HEK293 (cell line): ENCODE data around the gene SKAP1.

Source experiments
- GLI4 ChIP-seq: fragments of 450-650 bp; formaldehyde crosslinking; IDR thresholded peaks from 2 replicates; pipeline ENCODE4 v1.5.1; 2016; ENCODE audit warnings: missing biosample characterization, missing genetic modification characterization
- HOXA7 ChIP-seq: sonication (generic); formaldehyde crosslinking; IDR thresholded peaks from 2 replicates; pipeline ENCODE4 v1.8.1; 2022; ENCODE audit warnings: missing genetic modification reagents, borderline replicate concordance
- ZBTB10 ChIP-seq: fragments of 450-650 bp; formaldehyde crosslinking; IDR thresholded peaks from 2 replicates; pipeline ENCODE4 v1.5.1; 2016; ENCODE audit warnings: missing biosample characterization, missing genetic modification characterization
- ZBTB8A ChIP-seq: fragments of 450-650 bp; formaldehyde crosslinking; IDR thresholded peaks from 2 replicates; pipeline ENCODE4 v1.5.1; 2016; ENCODE audit warnings: missing biosample characterization, missing genetic modification characterization
- ZNF175 ChIP-seq: fragments of 450-650 bp; formaldehyde crosslinking; IDR thresholded peaks from 2 replicates; pipeline ENCODE4 v1.5.1; 2016; ENCODE audit warnings: missing biosample characterization, missing genetic modification characterization
- ZNF214 ChIP-seq: fragments of 450-650 bp; formaldehyde crosslinking; IDR thresholded peaks from 2 replicates; pipeline ENCODE4 v1.5.1; 2017; ENCODE audit warnings: missing biosample characterization, mild to moderate bottlenecking, missing genetic modification characterization, borderline replicate concordance
- ZNF221 ChIP-seq: fragments of 450-650 bp; formaldehyde crosslinking; IDR thresholded peaks from 2 replicates; pipeline ENCODE4 v1.5.1; 2017; ENCODE audit warnings: missing biosample characterization, missing genetic modification characterization, borderline replicate concordance
- ZNF335 ChIP-seq: fragments of 450-650 bp; formaldehyde crosslinking; conservative IDR thresholded peaks from 2 replicates; pipeline ENCODE4 v1.5.1; 2016; ENCODE audit warnings: missing biosample characterization, missing genetic modification characterization
- ZNF398 ChIP-seq: fragments of 450-650 bp; formaldehyde crosslinking; IDR thresholded peaks from 2 replicates; pipeline ENCODE4 v1.5.1; 2017; ENCODE audit warnings: missing biosample characterization, missing genetic modification characterization
- TF ChIP-seq, protein P1 (sequence below): fragments of 450-650 bp; formaldehyde crosslinking; IDR thresholded peaks from 2 replicates; pipeline ENCODE4 v1.5.1; 2016; ENCODE audit warnings: missing biosample characterization, missing genetic modification characterization

GRCh38 chr17:48294806-48295361 is 135.1 kb downstream of the SKAP1 start:
- TF ChIP-seq ZNF335 (tag by site-specific recombination) (0 out of 2 replicates have a peak, but pooled peaks have one; percentile 43), ZNF214 (tag by site-specific recombination) (no peak), ZNF175 (no peak), ZBTB10 (tag by site-specific recombination) (no peak), ZNF398 (tag by site-specific recombination) (no peak), HOXA7 (no peak), ZNF221 (tag by site-specific recombination) (no peak), ZBTB8A (tag by site-specific recombination) (no peak), GLI4 (tag by site-specific recombination) (no peak)
- TF ChIP-seq, protein P1, sequence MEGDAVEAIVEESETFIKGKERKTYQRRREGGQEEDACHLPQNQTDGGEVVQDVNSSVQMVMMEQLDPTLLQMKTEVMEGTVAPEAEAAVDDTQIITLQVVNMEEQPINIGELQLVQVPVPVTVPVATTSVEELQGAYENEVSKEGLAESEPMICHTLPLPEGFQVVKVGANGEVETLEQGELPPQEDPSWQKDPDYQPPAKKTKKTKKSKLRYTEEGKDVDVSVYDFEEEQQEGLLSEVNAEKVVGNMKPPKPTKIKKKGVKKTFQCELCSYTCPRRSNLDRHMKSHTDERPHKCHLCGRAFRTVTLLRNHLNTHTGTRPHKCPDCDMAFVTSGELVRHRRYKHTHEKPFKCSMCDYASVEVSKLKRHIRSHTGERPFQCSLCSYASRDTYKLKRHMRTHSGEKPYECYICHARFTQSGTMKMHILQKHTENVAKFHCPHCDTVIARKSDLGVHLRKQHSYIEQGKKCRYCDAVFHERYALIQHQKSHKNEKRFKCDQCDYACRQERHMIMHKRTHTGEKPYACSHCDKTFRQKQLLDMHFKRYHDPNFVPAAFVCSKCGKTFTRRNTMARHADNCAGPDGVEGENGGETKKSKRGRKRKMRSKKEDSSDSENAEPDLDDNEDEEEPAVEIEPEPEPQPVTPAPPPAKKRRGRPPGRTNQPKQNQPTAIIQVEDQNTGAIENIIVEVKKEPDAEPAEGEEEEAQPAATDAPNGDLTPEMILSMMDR: no peak
